ENCODE measurements around the gene FCER1G.

Gene FCER1G

GRCh38 chr1:161198194-161198896 is 16.8 kb upstream of the FCER1G start:
- H3K4me3 ChIP-seq (ENCODE audit: low read length, poor library complexity, severe bottlenecking) = no peak overlapping the region

DNA sequence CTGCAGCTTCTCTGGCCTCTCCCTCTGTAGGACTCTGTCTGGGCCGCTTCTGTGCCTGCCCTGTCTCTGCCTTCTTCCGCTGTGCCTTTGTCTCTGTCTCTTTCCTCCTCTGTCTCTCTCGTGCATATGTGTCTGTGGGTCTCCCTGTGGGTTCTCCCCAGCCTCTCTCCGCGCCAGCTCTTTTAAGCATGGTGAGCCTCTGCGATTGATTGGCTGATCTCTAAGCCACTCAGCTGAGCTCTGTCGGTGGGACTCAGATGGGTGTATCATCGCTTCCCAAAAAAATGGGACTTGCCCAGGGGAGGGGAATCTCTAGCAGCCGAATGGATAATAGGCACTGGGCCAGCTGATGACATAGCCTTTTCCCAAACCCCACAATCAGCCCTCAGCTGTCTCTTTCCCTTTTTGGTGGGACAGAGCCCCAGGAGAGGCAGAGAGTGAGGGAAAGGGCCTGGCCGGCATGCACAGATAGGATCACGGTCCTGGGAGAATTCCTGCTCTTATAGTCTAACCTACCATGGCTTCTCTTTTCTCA is 16.1 kb upstream of the FCER1G start, which contains the start of gene ADAMTS4:
Gene ADAMTS4, minus strand, starts transcription at position 158 of the 535 bp plus-strand sequence. CDS start 427 bp downstream, outside the sequence.
- no peaks in the 10 kb centered on the region for H3K9me3 ChIP-seq (ENCODE audit: insufficient read depth, low read depth, low read length)
- no peak within 1 kb of the TSS for H3K4me3 ChIP-seq (ENCODE audit: low read length, poor library complexity, severe bottlenecking)
- H3K79me2 ChIP-seq (ENCODE audit: insufficient read depth, low read length) = peaks cover 18% of the 10 kb centered on the region
- peaks cover 25% of the 10 kb centered on the region for H3K4me1 ChIP-seq (ENCODE audit: insufficient read depth, low read length, poor library complexity, severe bottlenecking)
- TF ChIP-seq, protein P1, sequence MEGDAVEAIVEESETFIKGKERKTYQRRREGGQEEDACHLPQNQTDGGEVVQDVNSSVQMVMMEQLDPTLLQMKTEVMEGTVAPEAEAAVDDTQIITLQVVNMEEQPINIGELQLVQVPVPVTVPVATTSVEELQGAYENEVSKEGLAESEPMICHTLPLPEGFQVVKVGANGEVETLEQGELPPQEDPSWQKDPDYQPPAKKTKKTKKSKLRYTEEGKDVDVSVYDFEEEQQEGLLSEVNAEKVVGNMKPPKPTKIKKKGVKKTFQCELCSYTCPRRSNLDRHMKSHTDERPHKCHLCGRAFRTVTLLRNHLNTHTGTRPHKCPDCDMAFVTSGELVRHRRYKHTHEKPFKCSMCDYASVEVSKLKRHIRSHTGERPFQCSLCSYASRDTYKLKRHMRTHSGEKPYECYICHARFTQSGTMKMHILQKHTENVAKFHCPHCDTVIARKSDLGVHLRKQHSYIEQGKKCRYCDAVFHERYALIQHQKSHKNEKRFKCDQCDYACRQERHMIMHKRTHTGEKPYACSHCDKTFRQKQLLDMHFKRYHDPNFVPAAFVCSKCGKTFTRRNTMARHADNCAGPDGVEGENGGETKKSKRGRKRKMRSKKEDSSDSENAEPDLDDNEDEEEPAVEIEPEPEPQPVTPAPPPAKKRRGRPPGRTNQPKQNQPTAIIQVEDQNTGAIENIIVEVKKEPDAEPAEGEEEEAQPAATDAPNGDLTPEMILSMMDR (conservative IDR thresholded peaks at IDR 0.05; ENCODE audit: low read length) = no peak
- TF ChIP-seq EZH2phosphoT487 (IDR thresholded peaks at IDR 0.05; ENCODE audit: borderline replicate concordance) = no peak
- no peaks in the 10 kb centered on the region for H3K9me2 ChIP-seq (replicated peaks; ENCODE audit: low read depth, low read length)
- H2AFZ ChIP-seq (ENCODE audit: low read length) = no peak within 1 kb of the TSS; the same call in 1 of the 2 replicates
- no peaks in the 10 kb centered on the region for H3K27me3 ChIP-seq (ENCODE audit: insufficient read depth, low read length, poor library complexity, severe bottlenecking)
- H4K20me1 ChIP-seq (ENCODE audit: insufficient read depth, low read length, poor library complexity, severe bottlenecking) = no peaks in the 10 kb centered on the region
- no peaks in the 10 kb centered on the region for H3F3A ChIP-seq (ENCODE audit: low read depth)
- H3K4me2 ChIP-seq (ENCODE audit: low read depth, low read length, poor library complexity, severe bottlenecking) = no peak within 1 kb of the TSS
- no peak within 1 kb of the TSS for H3K9ac ChIP-seq (ENCODE audit: low read depth, low read length, poor library complexity, severe bottlenecking)
- H3K36me3 ChIP-seq (ENCODE audit: insufficient read depth, low read length) = no peaks in the 10 kb centered on the region

More at GRCh38 chr1:161198194-161198896, 16.8 kb upstream of the FCER1G start:
- peaks cover 19% of the 10 kb centered on the region for H3K4me1 ChIP-seq (ENCODE audit: insufficient read depth, low read length, poor library complexity, severe bottlenecking)
- peaks cover 11% of the 10 kb centered on the region for H3K79me2 ChIP-seq (ENCODE audit: insufficient read depth, low read length)
- no peak overlapping the region; the same call in 1 of the 2 replicates for H2AFZ ChIP-seq (ENCODE audit: low read length)
- no peaks in the 10 kb centered on the region for H3K9me2 ChIP-seq (replicated peaks; ENCODE audit: low read depth, low read length)
- no peak overlapping the region for H3K4me2 ChIP-seq (ENCODE audit: low read depth, low read length, poor library complexity, severe bottlenecking)
- H3K36me3 ChIP-seq (ENCODE audit: insufficient read depth, low read length) = no peaks in the 10 kb centered on the region
- no peaks in the 10 kb centered on the region for H3K27me3 ChIP-seq (ENCODE audit: insufficient read depth, low read length, poor library complexity, severe bottlenecking)
- H4K20me1 ChIP-seq (ENCODE audit: insufficient read depth, low read length, poor library complexity, severe bottlenecking) = no peaks in the 10 kb centered on the region
- H3K9ac ChIP-seq (ENCODE audit: low read depth, low read length, poor library complexity, severe bottlenecking) = no peak overlapping the region
- H3F3A ChIP-seq (ENCODE audit: low read depth) = no peaks in the 10 kb centered on the region
- TF ChIP-seq EZH2phosphoT487 (IDR thresholded peaks at IDR 0.05; ENCODE audit: borderline replicate concordance) = no peak
- TF ChIP-seq, protein P1 (conservative IDR thresholded peaks at IDR 0.05; ENCODE audit: low read length) = no peak
- no peaks in the 10 kb centered on the region for H3K9me3 ChIP-seq (ENCODE audit: insufficient read depth, low read depth, low read length)

- H3K27me3 ChIP-seq (ENCODE audit: insufficient read depth, low read length, poor library complexity, severe bottlenecking) = no peaks in the 10 kb centered on the region
- TF ChIP-seq, protein P1 (conservative IDR thresholded peaks at IDR 0.05; ENCODE audit: low read length) = no peak
- TF ChIP-seq EZH2phosphoT487 (IDR thresholded peaks at IDR 0.05; ENCODE audit: borderline replicate concordance) = no peak
- peaks cover 27% of the 10 kb centered on the region for H3K4me1 ChIP-seq (ENCODE audit: insufficient read depth, low read length, poor library complexity, severe bottlenecking)
- H2AFZ ChIP-seq (ENCODE audit: low read length) = no peak overlapping the region
- peaks cover 24% of the 10 kb centered on the region for H3K79me2 ChIP-seq (ENCODE audit: insufficient read depth, low read length)
- H3K9me2 ChIP-seq (replicated peaks; ENCODE audit: low read depth, low read length) = no peaks in the 10 kb centered on the region
- H3K9me3 ChIP-seq (ENCODE audit: insufficient read depth, low read depth, low read length) = no peaks in the 10 kb centered on the region
- H3K36me3 ChIP-seq (ENCODE audit: insufficient read depth, low read length) = no peaks in the 10 kb centered on the region
- H3K4me2 ChIP-seq (ENCODE audit: low read depth, low read length, poor library complexity, severe bottlenecking) = no peak overlapping the region
- H3K9ac ChIP-seq (ENCODE audit: low read depth, low read length, poor library complexity, severe bottlenecking) = no peak overlapping the region
- no peaks in the 10 kb centered on the region for H3F3A ChIP-seq (ENCODE audit: low read depth)
- H4K20me1 ChIP-seq (ENCODE audit: insufficient read depth, low read length, poor library complexity, severe bottlenecking) = no peaks in the 10 kb centered on the region
- H3K4me3 ChIP-seq (ENCODE audit: low read length, poor library complexity, severe bottlenecking) = no peak overlapping the region
Measured at GRCh38 chr1:161199506-161200139, 15.5 kb upstream of the FCER1G start.

Data from Loucy (cell line).